Activated CD4-positive, alpha-beta T cell treated with anti-CD3 and anti-CD28 coated beads, Interleukin-2, Interleukin-4, amounts not matched to agents 100 ng/mL and 50 ng/mL, durations not matched to agents 16 hours and 8 hours (primary cell): ENCODE results near the gene CDCP1.
A peak's percentile ranks its signal among the peaks of the same experiment; 100 is the strongest.
"Not testable (repeated sequence)": the region's sequence is repeated elsewhere in the genome, so short reads cannot be mapped to it uniquely, and the experiment has no call there.

Experiments
- DNase-seq: peaks from one replicate; pipeline ENCODE4 v3.0.0-alpha.2; 2020; ENCODE audit warnings: low spot score

CDCP1 gene

DNA sequence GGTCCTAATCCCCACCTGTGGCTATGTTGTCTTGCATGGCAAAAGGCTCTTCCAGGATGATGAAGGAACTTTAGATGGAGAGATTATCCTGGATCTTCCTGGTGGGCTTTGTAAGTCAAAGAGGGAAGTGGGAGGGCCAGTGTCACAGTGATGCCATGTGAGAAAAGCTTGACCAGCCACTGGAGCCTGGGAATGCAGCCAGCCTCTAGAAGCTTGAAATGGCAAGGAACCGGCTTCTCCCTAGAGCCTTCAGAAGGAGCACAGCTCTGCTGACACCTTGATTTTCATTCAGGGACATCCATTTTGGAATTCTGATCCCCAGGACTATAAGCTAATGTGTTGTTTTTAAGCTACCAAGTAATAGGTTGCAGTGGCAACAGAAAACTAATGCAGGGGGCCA lies 61.8 kb downstream of the CDCP1 start:
- no peak for DNase-seq

DNA sequence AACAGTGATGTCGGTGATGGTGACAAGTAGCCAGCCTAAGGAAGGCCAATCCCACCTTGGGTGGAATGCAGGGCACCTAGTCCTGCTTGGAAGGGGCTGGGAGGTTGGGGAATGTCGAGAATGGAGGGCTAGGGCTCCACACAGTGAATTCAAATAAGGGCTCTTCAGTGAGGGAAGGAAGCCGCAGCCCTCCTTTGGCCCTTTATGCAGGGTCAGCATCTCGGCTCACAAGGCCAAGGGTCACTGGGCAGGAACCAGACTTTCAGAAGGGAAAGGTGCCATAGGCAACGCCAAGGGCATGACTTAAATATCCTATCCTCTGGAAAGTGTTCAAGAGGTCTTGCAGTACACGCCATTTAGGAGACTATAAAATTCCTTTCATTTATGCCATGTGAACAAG lies 63.2 kb downstream of the CDCP1 start:
- no peak for DNase-seq

GRCh38 chr3:45082142-45082538 lies 64.0 kb downstream of the CDCP1 start:
- no peak for DNase-seq

- DNase-seq = no peak
Observed at GRCh38 chr3:45081506-45082141, 64.6 kb downstream of the CDCP1 start.

DNA sequence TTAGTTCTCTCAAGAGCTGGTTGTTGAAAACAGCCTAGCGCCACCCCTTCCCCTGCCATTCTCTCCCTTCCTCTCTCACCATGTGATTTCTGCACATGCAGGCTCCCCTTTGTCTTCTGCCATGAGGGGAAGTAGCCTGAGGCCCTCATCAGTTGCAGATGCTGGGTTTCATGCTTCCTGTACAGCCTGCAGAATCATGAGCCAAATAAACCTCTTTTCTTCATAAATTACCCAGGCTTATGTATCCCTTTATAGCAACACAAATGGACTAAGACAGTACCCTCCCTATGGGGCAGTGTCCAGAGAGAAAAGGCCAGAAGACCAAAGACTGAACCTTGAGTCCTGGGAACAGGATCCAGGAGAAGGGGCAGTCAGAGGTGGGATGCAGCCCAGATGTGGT lies 65.4 kb downstream of the CDCP1 start:
- DNase-seq = no peak

DNA sequence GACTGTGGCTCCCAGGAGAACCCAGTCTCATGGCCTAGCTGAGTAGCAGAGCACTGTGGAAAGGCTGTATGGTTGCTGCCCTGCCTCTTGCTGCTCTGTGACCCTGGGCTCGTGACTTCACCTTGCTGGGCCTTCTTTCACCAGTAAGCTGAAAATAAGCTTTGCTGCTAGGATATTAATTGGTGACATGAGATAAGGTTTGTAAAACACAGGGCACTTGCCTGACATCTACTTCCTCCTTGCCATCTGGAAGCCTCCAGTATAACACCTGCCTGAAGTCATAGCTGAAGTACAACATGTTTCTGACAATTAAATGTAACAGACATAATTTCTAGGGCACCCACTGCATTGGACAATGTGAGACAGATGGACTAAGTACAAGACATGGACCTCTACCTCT lies 66.5 kb downstream of the CDCP1 start:
- no peak for DNase-seq

DNA sequence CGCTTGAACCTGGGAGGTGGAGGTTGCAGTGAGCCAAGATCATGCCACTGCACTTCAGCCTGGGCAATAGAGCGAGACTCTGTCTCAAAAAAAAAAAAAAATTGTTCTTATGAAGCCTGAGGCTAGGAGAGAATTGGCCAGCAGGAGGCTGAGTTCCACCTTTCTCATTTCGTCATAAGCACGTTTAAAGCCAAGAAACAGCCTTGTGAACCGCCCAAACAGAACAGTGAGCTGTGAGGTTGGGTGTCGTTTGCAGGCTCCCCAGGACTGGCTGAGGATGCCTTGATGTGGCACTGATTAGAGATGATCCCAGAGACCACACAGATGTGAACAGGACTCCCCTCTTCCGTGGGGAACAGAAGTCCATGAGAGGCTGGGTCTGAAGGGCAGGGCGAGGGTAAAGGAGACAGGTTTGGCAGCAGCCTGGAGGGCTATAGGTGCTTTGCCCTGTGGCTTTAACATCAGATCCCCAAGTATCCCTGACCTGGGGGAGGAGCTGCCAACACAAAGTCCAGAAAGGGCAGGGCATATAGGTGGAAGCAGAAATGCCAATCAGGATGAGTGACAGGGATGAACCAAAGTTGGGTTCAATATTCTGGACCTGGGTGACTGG lies 67.2 kb downstream of the CDCP1 start:
- DNase-seq = no peak

DNA sequence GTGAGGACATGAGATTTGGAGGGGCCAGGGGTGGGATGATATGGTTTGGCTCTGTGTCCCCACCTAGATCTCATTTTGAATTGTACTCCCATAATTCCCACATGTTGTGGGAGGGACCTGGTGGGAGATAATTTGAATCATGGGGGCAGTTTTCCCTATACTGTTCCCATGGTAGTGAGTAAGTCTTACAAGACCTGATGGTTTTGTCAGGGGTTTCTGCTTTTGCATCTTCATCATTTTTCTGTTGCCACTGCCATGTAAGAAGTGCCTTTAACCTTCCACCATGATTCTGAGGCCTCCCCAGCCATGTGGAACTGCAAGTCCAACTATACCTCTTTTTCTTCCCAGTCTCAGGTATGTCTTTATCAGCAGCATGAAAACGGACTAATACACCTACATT lies 67.9 kb downstream of the CDCP1 start:
- not testable (repeated sequence) for DNase-seq

DNA sequence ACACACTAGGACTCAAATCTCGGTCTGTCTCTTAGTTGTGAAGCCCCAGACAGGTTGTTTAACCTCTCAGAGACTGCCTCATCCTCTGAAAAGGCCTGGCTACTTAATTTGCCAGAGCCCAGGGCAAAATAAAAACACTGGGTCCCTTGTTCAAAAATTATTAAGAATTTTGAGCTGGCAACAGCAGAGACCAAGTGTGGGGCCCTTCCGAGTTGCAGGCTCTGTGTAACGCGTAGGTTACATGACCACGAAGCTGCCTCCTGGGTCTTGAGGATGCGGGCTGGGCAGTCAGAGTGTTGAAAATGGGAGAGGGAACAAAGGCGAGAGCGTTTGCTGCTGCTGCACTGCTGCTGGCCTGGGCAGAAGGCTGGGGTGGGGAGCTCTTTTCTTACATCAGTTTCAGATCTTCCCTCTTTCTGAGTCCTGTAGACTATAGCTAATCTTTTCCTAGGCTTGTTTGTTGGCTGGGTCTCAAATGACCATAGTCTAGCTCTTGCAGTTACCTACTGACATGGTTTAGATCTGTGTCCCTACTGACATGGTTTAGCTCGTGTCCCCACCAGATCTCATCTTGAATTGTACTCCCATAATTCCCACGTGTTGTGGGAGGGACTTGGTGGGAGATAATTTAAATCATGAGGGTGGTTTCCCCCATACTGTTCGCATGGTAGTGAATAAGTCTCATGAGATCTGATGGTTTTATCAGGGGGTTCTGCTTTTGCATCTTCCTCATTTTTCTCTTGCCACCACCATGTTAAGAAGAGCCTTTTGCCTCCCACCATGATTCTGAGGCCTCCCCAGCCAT lies 70.2 kb downstream of the CDCP1 start:
- DNase-seq = no peak

DNA sequence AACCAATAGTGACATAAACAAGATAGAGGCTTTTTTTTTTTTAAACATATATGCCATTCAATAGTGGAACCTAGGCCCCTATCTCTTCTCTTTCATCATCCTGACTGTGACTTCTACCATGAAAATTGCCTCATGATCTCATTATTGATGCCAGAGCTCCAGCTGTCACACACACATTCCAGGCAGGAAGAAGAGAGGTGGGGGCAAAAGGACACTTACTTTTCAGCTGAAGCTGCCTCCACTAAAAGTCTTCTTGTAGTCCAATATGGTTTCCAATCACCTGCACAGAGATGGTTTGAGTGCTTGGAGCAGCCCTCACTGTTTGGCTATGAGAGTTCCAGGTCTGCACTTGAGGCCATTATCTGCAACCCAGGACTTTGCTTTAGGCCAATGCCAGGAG lies 75.1 kb downstream of the CDCP1 start:
- no peak for DNase-seq

GRCh38 chr3:45067941-45068340 lies 78.2 kb downstream of the CDCP1 start:
- no peak for DNase-seq

DNA sequence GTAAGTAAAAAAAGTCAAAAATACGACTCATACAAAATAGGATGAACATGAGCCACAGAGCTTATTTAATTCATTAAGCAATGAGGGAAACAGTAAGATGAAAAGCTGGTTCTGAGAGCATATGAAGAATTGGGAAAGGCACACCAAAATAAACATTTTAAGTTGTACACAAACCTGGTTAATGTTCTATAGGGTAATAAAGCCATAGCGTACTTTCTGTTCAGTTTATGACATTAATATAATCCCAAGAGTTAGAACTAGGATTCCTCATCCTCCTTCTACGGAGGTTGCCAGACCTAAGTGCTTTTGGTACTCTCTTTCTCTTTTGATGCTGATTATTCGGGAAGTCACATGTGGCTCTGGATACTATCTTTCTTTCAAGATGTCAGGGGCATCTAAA lies 78.7 kb downstream of the CDCP1 start:
- DNase-seq = no peak

GRCh38 chr3:45066109-45066801 lies 79.9 kb downstream of the CDCP1 start:
- DNase-seq = no peak

GRCh38 chr3:45065373-45065720 lies 80.8 kb downstream of the CDCP1 start:
- no peak for DNase-seq

DNA sequence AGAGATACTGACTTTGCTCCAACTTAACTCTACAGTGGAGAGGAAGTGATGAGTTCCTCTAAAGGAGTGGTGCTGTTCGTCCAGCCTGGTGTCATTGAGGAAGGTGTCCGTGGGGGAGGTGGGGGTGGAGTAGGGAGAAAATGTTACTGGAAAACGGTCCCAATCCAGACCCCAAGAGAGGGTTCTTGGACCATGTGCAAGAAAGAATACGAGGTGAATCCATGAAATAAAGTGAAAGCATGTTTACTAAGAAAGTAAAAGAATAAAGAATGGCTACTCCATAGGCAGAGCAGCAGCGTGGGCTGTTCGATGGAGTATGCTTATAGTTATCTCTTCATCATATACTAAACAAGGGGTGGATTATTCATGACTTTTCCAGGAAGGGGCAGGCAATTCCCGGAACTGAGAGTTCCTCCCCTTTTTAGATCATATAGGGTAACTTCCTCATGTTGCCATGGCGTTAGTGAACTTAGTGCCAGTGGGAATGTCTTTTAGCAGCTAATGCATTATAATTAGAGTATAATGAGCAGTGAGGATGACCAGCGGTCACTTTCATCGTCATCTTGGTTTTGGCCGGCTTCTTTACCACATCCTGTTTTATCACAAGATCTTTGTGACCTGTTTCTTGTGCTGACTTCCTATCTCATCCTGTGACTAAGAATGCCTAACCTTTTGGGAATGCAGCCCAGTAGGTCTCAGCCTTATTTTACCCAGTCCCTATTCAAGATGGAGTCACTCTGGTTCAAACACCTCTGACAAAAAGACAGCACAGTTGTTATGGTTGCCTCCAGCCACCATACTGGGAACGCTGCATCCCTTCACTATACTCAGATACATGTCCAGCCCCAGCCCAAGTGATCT lies 81.4 kb downstream of the CDCP1 start:
- peak; percentile 63 for DNase-seq

DNA sequence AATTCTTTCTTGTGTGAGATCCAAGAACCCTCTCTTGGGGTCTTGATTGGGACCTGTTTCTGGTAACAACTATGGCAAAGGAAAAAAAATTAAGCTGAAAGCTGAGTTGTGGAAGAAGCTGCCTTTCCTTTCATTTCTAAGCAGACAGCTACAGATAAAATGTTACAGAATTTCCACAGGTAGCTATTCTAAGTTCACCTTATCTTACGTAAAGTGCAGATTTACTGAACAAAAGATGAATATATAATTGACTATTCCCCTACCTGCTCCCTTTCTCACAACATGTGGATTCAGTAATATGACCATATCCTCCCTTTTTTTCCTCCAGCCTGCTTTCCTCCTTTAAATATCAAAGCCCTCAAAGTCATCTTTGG lies 83.5 kb downstream of the CDCP1 start:
- DNase-seq = no peak

DNA sequence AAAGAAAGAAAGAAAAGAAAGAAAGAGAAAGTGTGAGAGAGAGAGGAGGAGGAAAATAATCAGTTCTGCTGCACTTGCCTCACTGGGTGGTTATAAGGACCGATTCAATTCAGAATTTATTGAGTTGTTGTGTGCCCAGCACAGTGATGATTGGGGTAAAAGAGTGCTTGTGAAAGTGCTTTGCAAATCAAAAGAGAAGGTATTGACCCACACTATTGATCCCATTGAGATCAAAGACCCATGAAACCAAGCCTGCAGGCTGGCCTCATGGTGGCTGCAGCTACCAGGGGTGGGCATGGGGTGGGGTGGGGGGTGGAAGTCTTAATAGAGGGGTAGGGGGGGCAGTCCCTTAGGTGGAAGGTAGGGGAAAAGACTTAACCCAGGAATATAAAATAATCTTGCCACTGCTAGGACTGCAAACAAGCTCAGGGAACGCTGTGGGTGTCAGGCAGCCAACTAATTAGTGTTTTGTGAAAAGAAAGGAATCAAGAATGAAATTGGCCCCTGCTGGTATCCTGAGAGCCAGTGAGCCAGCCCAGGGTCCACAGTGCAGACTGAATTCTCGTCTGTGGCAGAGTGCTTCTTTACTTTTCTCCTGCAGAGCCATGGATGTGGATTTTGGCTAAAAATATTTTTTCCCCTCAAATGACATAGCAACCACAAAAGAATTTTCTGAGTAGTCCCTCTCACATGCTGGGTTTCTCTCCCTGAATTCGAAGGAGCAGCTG lies 85.8 kb downstream of the CDCP1 start:
- no peak for DNase-seq

DNA sequence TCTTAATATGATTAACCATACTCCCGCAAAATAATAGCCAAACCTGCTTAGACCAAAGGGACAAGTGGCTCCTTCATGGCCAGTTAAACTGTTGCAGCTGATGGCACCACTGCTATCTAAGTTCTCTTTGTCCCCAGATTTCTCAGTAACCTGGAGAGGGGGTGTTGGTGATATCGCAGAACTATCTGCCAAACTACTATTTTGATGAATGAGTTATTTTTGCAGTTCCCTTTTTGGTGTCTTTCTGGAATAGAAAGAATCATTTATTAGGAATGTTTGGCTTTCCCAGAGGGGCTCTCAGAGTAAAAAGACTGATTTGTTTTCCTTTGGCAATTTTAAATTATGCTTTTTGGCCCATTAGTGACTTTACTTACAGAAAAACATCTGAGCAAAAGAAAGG lies 87.0 kb downstream of the CDCP1 start:
- DNase-seq = no peak

DNA sequence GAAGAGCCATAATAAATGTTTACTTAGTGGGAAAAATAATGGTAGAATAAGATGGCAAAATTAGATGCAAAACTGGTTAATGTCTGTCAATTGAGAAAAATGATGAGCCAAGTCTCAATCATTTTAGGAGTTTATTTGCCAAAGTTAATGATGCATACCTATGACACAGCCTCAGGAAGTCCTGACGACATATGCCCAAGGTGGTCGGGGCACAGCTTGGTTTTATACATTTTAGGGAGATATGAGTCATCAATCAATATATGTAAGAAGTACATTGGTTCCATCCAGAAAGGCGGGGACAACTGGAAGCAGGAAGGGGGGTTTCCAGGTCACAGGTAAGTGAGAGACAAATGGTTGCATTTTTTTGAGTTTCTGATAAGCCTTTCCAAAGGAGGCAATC lies 88.6 kb downstream of the CDCP1 start:
- peak; percentile 14 for DNase-seq

- DNase-seq = no peak
Observed at GRCh38 chr3:45056608-45057301, 89.4 kb downstream of the CDCP1 start.
